ENCODE results near the gene TUBB8. TPM values are rescaled to one million over a fixed set of nuclear protein-coding genes. Genes with fewer than 3 reads are reported as not detected.
"Not testable (repeated sequence)": the region's sequence is repeated elsewhere in the genome, so short reads cannot be mapped to it uniquely, and the experiment has no call there.

TUBB8 gene
- total RNA-seq, 1 donor from 2014 or later: not detected

DNA sequence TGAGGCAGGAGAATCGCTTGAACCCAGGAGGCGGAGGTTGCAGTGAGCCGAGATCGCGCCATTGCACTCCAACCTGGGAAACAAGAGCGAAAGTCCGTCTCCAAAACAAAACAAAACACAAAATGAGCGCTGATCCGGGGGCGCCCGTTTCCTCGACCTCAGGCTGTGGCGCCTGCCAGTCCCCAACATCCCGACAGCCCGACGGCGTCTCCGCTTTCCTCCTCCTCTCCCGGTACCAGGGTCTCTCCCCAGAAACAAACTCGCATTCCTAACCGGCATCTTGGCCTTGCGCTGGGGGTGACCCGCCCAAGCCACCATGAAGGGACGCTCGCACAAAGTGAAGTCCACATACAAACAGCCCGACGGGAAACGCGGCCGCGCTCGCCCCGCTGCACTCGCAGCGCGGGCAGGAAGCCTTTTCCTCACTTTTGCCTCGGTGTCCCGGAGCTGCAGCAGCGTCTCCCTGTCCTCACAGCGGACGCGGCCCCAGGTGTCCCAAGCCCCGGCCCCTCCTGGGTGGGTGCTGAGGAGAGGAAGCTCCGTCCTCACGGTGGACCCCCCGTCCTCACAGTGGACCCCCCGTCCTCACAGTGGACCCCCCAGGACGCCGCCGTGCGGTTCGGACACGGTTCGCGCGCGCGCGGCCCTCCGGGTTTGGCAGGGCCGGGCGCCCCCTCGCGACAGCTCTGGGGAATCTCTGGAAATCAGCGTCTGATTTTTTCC lies 24.6 kb upstream of the TUBB8 start:
- ATAC-seq (peak; percentile 62), DNase-seq (ENCODE audit: low spot score) (peak; percentile 67)
- intact Hi-C loops (cut with DNase I): not testable (repeated sequence)

- ATAC-seq; intact Hi-C loops (cut with DNase I); DNase-seq (ENCODE audit: low spot score): not testable (repeated sequence)
Observed at GRCh38 chr10:68156-68555, 19.1 kb upstream of the TUBB8 start.

DNA sequence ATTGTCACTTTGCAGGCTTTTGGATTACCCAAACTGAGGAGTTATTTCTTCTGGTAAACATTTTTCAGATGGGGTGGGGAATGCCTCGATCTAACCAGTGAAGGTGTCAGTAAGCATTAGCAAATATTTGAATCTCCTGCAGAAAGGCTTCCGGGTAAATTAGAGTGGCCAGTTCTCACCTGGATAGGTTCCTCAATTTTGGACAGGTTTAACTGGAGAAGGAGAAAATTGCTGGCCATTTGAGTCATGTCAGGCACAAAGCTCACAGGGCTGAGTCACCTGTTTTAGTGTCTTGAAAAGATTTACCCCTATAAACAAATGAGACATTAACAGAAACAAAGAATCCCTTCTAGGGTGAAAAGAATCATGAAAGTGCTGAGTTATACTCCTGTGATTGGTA lies 830 bp upstream of the TUBB8 start:
- DNase-seq (ENCODE audit: low spot score); ATAC-seq; intact Hi-C loops (cut with DNase I): not testable (repeated sequence)

- DNase-seq (ENCODE audit: low spot score); intact Hi-C loops (cut with DNase I); ATAC-seq: not testable (repeated sequence)
Observed at GRCh38 chr10:47864-48263, 1.2 kb downstream of the TUBB8 start.

GRCh38 chr10:13315-13635 lies 35.8 kb downstream of the TUBB8 start:
- DNase-seq (ENCODE audit: low spot score); ATAC-seq; intact Hi-C loops (cut with DNase I): not testable (repeated sequence)

DNA sequence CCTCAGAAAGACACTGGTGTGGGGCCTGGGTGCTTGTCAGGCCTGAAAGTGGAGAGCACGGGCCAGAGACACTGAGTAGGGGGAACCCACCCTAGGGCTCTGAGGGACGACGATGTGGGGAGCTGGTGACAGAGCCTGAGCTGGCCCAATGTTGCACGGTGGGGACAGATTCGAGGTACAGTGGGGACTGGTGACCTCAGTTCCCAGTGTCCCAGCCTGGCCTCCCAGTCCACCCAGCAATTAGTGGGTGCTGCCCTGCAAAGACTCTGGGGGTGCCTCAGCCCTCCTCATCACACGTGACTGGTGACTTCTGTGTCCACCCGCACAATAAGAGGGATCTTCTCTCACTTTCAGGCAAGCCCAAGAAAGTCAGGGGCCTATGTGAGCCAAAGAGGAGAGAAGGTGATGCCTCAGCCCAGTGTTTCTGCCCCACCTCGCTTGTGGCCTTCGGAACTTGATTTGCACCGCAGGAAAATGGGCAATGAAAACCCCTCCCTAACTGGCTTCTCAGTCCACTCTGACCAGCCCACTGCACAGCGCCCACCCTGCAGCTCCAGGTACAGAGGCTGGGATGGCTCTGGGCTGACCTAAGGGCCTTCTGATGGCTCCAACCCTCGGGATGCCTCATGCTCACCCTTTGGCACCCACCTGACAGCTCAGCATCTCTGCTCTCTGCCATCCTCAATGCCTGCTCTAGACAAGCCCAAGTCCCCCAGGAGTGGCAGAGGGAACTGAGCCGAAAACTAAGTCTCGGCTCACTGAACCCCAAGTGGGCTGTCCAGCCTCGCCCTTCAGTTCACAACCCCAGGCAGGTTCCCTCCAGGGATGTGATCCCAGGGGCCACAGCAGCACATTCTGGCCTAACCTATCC lies 36.4 kb downstream of the TUBB8 start:
- intact Hi-C loops (cut with DNase I): not testable (repeated sequence)
- ATAC-seq: peak; percentile 30

DNA sequence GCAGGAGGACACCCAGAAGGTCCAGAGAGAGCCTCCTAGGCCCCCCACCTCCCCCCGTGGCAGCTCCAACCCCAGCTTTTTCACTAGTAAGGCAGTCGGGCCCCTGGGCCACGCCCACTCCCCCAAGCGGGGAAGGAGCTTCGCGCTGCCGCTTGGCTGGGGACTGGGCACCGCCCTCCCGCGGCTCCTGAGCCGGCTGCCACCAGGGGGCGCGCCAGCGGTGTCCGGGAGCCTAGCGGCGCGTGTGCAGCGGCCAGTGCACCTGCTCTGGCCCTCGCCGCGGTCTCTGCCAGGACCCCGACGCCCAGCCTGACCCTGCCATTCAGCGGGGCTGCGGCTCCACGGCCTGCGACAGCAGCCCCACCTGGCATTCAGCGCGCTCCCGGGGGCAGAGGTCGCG lies 37.8 kb downstream of the TUBB8 start:
- ATAC-seq; intact Hi-C loops (cut with DNase I); DNase-seq (ENCODE audit: low spot score): not testable (repeated sequence)

More for the DNA sequence above, 36.4 kb downstream of the TUBB8 start:
- DNase-seq (ENCODE audit: low spot score): not testable (repeated sequence)

- intact Hi-C loops (cut with DNase I); DNase-seq (ENCODE audit: low spot score); ATAC-seq: not testable (repeated sequence)
Observed at GRCh38 chr10:10261-10971, 38.7 kb downstream of the TUBB8 start.

Other genes starting within 250 kb of the TUBB8 start
- gene ZMYND11, start 86.2 kb upstream of the TUBB8 start, total RNA-seq: 106 TPM